ENCODE measurements around the gene AOAH.
"Not testable (repeated sequence)": the region's sequence is repeated elsewhere in the genome, so short reads cannot be mapped to it uniquely, and the experiment has no call there.

The AOAH gene

GRCh38 chr7:36653008-36653662, 71.2 kb downstream of the AOAH start:
- no peak for TF ChIP-seq CTCF (IDR thresholded peaks at IDR 0.05; ENCODE audit: low read depth, low read length)
- Histone ChIP-seq H3K36me3 (no peaks in the 10 kb centered on the region), H3K27me3 (no peaks in the 10 kb centered on the region), H3K4me3 (ENCODE audit: low read depth, low read length) (no peak overlapping the region), H3K9me3 (no peaks in the 10 kb centered on the region), H3K4me1 (no peaks in the 10 kb centered on the region)
- no peak for DNase-seq

GRCh38 chr7:36652431-36652830, 71.9 kb downstream of the AOAH start:
- no peaks in the 10 kb centered on the region for H3K9me3 ChIP-seq
- DNase-seq = no peak
- TF ChIP-seq CTCF (IDR thresholded peaks at IDR 0.05; ENCODE audit: low read depth, low read length) = no peak

GRCh38 chr7:36651404-36651803, 72.9 kb downstream of the AOAH start:
- Histone ChIP-seq H3K4me1 (no peaks in the 10 kb centered on the region), H3K9me3 (no peaks in the 10 kb centered on the region), H3K27me3 (no peaks in the 10 kb centered on the region), H3K4me3 (ENCODE audit: low read depth, low read length) (no peak overlapping the region), H3K36me3 (no peaks in the 10 kb centered on the region)
- TF ChIP-seq CTCF (IDR thresholded peaks at IDR 0.05; ENCODE audit: low read depth, low read length) = no peak
- no peak for DNase-seq

More at GRCh38 chr7:36652431-36652830, 71.9 kb downstream of the AOAH start:
- Histone ChIP-seq H3K4me3 (ENCODE audit: low read depth, low read length) (no peak overlapping the region), H3K4me1 (no peaks in the 10 kb centered on the region), H3K36me3 (no peaks in the 10 kb centered on the region), H3K27me3 (no peaks in the 10 kb centered on the region)

GRCh38 chr7:36650766-36651312, 73.5 kb downstream of the AOAH start:
- Histone ChIP-seq H3K9me3 (no peaks in the 10 kb centered on the region), H3K36me3 (no peaks in the 10 kb centered on the region), H3K27me3 (no peaks in the 10 kb centered on the region), H3K4me1 (no peaks in the 10 kb centered on the region), H3K4me3 (ENCODE audit: low read depth, low read length) (no peak overlapping the region)
- no peak for TF ChIP-seq CTCF (IDR thresholded peaks at IDR 0.05; ENCODE audit: low read depth, low read length)
- DNase-seq = no peak

GRCh38 chr7:36650320-36650719, 74.0 kb downstream of the AOAH start:
- Histone ChIP-seq H3K4me1 (no peaks in the 10 kb centered on the region), H3K9me3 (no peaks in the 10 kb centered on the region), H3K36me3 (no peaks in the 10 kb centered on the region), H3K27me3 (no peaks in the 10 kb centered on the region), H3K4me3 (ENCODE audit: low read depth, low read length) (no peak overlapping the region)
- no peak for TF ChIP-seq CTCF (IDR thresholded peaks at IDR 0.05; ENCODE audit: low read depth, low read length)
- DNase-seq = no peak

- H3K27me3 ChIP-seq; H3K36me3 ChIP-seq; H3K4me1 ChIP-seq; H3K4me3 ChIP-seq (ENCODE audit: low read depth, low read length); H3K9me3 ChIP-seq; DNase-seq: not testable (repeated sequence)
These were observed 75.0 kb downstream of the AOAH start for GRCh38 chr7:36649319-36649718.

Data from BE2C (cell line).